BJ (cell line): ENCODE data around the gene PACSIN1. TPM values are rescaled to one million over a fixed set of nuclear protein-coding genes. Genes with fewer than 3 reads are reported as not detected.

Source experiments
- CTCF ChIA-PET: fragments of 350-600 bp; formaldehyde crosslinking; extraction: SDS; loops from one replicate; lab custom pipeline; 2021; ENCODE audit warnings: antibody characterized with exemption, inconsistent platforms; lab: Yijun Ruan, JAX
- POLR2A ChIA-PET: fragments of 300-600 bp; sonication (Branson Sonifier 250); formaldehyde crosslinking; extraction: SDS; loops from one replicate; lab custom pipeline; 2021; ENCODE audit warnings: antibody characterized with exemption; lab: Charles Lee
- DNase-seq: peaks from one replicate; pipeline ENCODE4 v3.0.0-alpha.2; 2011; ENCODE audit warnings: low read depth
- H3K27me3 ChIP-seq: 2 replicates; pipeline ENCODE4 v1.6.0; 2011; ENCODE audit warnings: low read length; ENCODE audit not compliant: control insufficient read depth, insufficient read depth
- H3K36me3 ChIP-seq: 2 replicates; pipeline ENCODE4 v1.5.1; 2011; ENCODE audit warnings: low read length; ENCODE audit not compliant: control insufficient read depth, insufficient read depth
- H3K4me3 ChIP-seq: 2 replicates; pipeline ENCODE4 v1.5.1; 2011; ENCODE audit warnings: low read depth, mild to moderate bottlenecking, control low read depth, low read length
- polyA plus RNA-seq: library from polyadenylated mRNA; depleted of rRNA; stranded (reverse); fragments of >200 nt; gene quantifications from 2 replicates; pipeline ENCODE4 v1.2.3, GENCODE V29; 2011
- TF ChIP-seq, protein P1 (sequence below): IDR thresholded peaks from 2 replicates; pipeline ENCODE4 v1.5.1; 2011; ENCODE audit warnings: low read depth, mild to moderate bottlenecking, control low read depth, inconsistent platforms, low read length, moderate library complexity; ENCODE audit not compliant: insufficient read depth

PACSIN1 gene
- polyA plus RNA-seq, 1 experiment, result 0.04 TPM

DNA sequence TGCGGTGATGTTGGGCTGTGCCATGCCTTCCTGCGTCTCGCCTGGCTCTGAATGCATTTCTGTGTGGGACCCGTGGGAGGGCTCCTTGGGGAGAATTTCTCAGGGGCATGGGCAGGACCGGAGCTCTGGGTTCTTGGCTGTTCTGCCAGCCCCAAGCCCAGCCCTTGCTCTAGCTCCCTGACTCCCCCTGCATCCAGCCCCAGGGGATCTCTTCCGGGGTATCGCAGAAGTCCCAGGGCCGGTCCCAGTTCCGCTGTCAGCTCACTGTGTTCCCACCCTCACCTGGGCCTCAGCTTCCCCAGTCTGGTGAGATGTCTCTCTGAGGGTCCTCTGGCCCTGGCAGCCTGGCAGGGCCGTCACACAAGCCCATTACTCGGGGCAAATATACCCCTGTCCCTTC lies 69.8 kb downstream of the PACSIN1 start:
- CTCF ChIA-PET, result interaction anchor here (0.9 kb wide), 1 partner anchor 19 kb away, joined by 3 read pairs; no protein-coding TSS in a partner anchor
- Histone ChIP-seq H3K36me3 (no peaks in the 10 kb centered on the region), H3K4me3 (no peak overlapping the region), H3K27me3 (no peaks in the 10 kb centered on the region; the same call in 1 of the 2 replicates)
- POLR2A ChIA-PET, result no interaction called here
- DNase-seq, result no peak
- TF ChIP-seq, protein P1, sequence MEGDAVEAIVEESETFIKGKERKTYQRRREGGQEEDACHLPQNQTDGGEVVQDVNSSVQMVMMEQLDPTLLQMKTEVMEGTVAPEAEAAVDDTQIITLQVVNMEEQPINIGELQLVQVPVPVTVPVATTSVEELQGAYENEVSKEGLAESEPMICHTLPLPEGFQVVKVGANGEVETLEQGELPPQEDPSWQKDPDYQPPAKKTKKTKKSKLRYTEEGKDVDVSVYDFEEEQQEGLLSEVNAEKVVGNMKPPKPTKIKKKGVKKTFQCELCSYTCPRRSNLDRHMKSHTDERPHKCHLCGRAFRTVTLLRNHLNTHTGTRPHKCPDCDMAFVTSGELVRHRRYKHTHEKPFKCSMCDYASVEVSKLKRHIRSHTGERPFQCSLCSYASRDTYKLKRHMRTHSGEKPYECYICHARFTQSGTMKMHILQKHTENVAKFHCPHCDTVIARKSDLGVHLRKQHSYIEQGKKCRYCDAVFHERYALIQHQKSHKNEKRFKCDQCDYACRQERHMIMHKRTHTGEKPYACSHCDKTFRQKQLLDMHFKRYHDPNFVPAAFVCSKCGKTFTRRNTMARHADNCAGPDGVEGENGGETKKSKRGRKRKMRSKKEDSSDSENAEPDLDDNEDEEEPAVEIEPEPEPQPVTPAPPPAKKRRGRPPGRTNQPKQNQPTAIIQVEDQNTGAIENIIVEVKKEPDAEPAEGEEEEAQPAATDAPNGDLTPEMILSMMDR, result no peak

DNA sequence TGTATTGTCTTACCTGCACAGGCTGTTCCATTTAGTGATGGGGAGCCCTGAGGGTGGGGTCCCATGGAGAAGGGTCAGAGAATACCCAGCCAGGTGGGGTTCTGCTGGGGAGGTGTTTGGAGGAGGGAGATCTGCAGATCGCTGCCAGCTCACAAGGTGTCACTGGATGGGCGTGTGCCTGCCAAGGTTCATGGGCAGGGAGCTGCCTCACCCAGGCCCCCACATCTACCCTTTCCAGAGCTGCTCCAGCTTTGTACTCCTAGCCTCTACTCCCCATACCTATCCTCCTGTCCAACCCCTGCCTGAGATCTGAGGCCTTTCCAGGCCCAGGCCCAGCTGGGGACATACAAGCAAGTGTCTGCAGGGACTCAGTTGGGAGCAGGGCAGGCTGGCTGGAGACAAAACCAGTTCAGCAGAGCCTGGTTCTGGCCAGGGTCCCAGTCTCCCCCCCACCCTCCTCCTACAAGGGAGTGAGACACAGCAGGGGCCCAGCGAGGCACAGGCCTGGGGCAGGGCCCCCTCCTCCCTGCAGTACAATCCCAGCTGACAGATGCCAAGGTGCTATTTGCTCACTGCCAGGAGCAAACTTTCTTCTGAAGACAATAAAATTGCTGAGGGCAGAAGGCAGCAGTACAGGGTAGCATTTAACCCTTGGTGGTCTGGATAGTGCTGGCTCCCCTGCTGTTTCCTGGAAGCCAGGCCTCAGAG lies 70.5 kb downstream of the PACSIN1 start:
- no peak overlapping the region for H3K4me3 ChIP-seq
- DNase-seq, result no peak
- CTCF ChIA-PET, result interaction anchor here (1.3 kb wide), 1 partner anchor 9 kb away, joined by 6 read pairs; no protein-coding TSS in a partner anchor
- TF ChIP-seq, protein P1, result no peak
- no peaks in the 10 kb centered on the region for H3K36me3 ChIP-seq
- POLR2A ChIA-PET, result no interaction called here
- H3K27me3 ChIP-seq, result no peaks in the 10 kb centered on the region; the same call in 1 of the 2 replicates

DNA sequence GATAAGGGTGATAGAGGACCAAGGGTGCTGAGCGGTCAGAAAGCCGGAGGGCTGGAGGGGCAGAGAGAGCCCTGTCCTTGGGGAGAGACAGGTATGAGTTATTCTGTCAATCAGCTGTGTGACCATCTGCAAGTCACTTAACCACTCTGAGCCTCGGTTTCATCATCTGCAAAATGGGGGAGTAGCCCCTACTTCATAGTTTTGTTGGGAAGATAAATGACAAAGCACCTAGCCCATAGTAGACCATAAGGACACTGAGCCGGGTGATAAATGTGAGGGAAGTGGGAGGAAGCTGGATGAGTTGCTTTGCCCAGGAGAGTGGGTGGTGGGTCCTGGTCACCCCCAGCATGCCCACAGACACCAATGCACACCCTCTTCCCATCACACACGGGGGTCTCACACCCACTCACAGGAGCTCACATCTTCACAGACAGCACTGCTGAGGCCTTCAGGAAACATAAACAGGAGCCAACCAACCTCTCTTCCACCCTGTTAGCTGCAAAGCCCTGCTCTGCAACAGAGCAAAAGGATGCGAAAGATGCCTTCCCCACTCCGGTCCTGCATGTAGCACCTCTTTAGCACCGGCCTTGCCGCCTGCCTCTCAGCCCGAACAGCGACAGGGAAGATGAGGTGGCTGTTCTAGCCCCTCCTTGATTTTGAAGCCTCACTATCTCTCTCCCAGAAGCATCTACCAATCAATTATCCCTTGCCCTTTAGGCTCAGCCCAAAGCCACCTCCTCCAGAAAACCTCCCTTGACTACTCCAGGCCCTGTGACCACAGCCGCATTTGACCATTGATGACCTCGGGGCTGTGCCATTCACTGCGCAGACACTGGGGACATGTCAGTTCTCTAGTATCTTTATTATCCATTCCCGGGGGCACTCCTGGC lies 71.3 kb downstream of the PACSIN1 start:
- CTCF ChIA-PET, result interaction anchor here (1.3 kb wide), 1 partner anchor 10 kb away, joined by 6 read pairs; no protein-coding TSS in a partner anchor
- no peak for DNase-seq
- Histone ChIP-seq H3K4me3 (no peak overlapping the region), H3K27me3 (no peaks in the 10 kb centered on the region; the same call in 1 of the 2 replicates), H3K36me3 (no peaks in the 10 kb centered on the region)
- TF ChIP-seq, protein P1, result no peak
- POLR2A ChIA-PET, result no interaction called here

DNA sequence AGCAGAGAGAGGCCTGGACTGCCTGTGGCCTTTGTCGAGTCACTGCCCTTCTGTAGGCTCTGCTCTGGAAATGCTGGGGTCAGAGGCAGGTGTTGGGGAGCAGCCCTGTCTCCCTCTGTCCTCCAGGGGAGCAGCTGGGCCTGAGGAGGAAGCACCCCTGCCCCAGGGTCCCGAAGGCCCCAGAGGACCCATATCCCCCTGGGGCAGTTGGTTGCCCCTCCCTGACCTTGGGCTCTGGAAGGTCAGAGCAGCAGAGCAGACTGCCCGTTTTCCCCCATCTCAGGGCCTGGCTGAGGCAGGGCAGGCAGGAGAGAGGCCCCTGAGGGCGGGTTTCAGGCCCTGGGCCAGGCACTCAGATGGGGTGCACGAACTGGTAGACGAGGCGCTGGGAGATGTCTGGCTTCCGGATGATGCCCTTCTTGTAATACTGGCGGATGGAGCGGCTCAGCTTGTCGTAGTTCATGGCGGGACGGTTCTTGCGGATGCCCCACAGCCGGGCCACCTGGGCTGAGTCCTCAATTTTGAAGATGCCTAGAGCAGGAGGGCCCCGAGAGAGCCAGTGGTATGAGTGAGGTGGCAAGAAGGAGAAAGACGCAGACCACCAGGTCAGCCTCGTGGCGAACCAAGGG lies 72.2 kb downstream of the PACSIN1 start:
- ChIA-PET POLR2A (interaction anchor here (0.6 kb wide), 1 partner anchor 8 kb away, joined by 3 read pairs; no protein-coding TSS in a partner anchor), CTCF (no interaction called here)
- TF ChIP-seq, protein P1, result no peak
- H3K36me3 ChIP-seq, result no peaks in the 10 kb centered on the region
- no peaks in the 10 kb centered on the region; the same call in 1 of the 2 replicates for H3K27me3 ChIP-seq
- DNase-seq, result no peak
- no peak overlapping the region for H3K4me3 ChIP-seq
